Measurements from ENCODE around the gene LSM10. TPM values are rescaled to one million over a fixed set of nuclear protein-coding genes. Genes with fewer than 3 reads are reported as not detected.
A peak's percentile ranks its signal among the peaks of the same experiment; 100 is the strongest.

Gene LSM10
- total and polyA plus RNA-seq, 2 donors (not counting 3 experiments of a cell fraction or from before 2014, with no cell fraction given) = 38.2 to 76.9 TPM

GRCh38 chr1:36352910-36353878 lies 44.5 kb downstream of the LSM10 start:
- ChIA-PET POLR2A (interaction anchor here (1.2 to 1.5 kb wide), 2 partner anchors 14 to 33 kb away, joined by 3 to 6 read pairs; no protein-coding TSS in a partner anchor), CTCF (interaction anchor here (0.9 to 6.7 kb wide), 8 partner anchors 8 to 218 kb away, joined by 3 to 99 read pairs (median 6); partner anchors contain the start of gene TRAPPC3)
- FAIRE-seq (peak; percentile 54), DNase-seq (ENCODE audit: low read depth, low spot score) (peak; percentile 38)
- peak overlapping the region; percentile 89 for H3K27ac ChIP-seq (ENCODE audit: insufficient read depth, low read depth, low read length)
- peak overlapping the region; percentile 23 for H3K4me2 ChIP-seq (ENCODE audit: insufficient read depth, low read length)
- H3K4me3 ChIP-seq (replicated peaks in 1 of 3; ENCODE audit: insufficient read depth in 1 of 3, low read depth in 1 of 3, low read length in 3 of 3) = no peak overlapping the region
- H4K20me1 ChIP-seq (replicated peaks; ENCODE audit: control insufficient read depth, extremely low read depth, insufficient read depth, low read length) = no peaks in the 10 kb centered on the region
- dilution Hi-C loops (cut with MboI; ENCODE audit: extremely low pct_ligation_motif_present, low sequenced_read_pairs) (no loop called here), intact Hi-C loops (cut with micrococcal nuclease) (loop anchor here (1.0 kb wide), 1 partner anchor 16 kb away; no protein-coding TSS in a partner anchor)
- H2AFZ ChIP-seq (ENCODE audit: low read depth, low read length) = no peak overlapping the region
- BruUV-seq (replicated peaks) = no TSS peak
- H3K9me3 ChIP-seq (replicated peaks; ENCODE audit: control insufficient read depth, insufficient read depth, low read length) = no peaks in the 10 kb centered on the region
- peaks cover 4 to 27% of the 10 kb centered on the region in 2 experiments for H3K36me3 ChIP-seq (ENCODE audit: control insufficient read depth in 2 of 2, extremely low read depth in 1 of 2, insufficient read depth in 2 of 2, low read length in 2 of 2)
- no peaks in the 10 kb centered on the region for H3K27me3 ChIP-seq (ENCODE audit: control insufficient read depth in 2 of 2, insufficient read depth in 2 of 2, low read length in 2 of 2)
- H3K79me2 ChIP-seq (ENCODE audit: control insufficient read depth, insufficient read depth, low read length) = no peaks in the 10 kb centered on the region
- no peaks in the 10 kb centered on the region for H3K9me1 ChIP-seq (replicated peaks; ENCODE audit: control insufficient read depth, extremely low read depth, insufficient read depth, low read length)
- H3K4me1 ChIP-seq (ENCODE audit: control insufficient read depth, extremely low read depth, insufficient read depth, low read length) = peaks cover 49% of the 10 kb centered on the region
- peak overlapping the region; percentile 6 for H3K9ac ChIP-seq (replicated peaks; ENCODE audit: extremely low read depth, insufficient read depth, low read length)
- TF ChIP-seq FOS (IDR thresholded peaks at IDR 0.05; ENCODE audit: borderline replicate concordance, insufficient read depth, low read length) (peak; percentile 67), JUN (IDR thresholded peaks at IDR 0.05; ENCODE audit: borderline replicate concordance, insufficient read depth, insufficient read length, low read depth) (no peak)

- no peaks in the 10 kb centered on the region for H3K9me3 ChIP-seq (replicated peaks; ENCODE audit: control insufficient read depth, insufficient read depth, low read length)
- no peaks in the 10 kb centered on the region for H3K27me3 ChIP-seq (ENCODE audit: control insufficient read depth in 2 of 2, insufficient read depth in 2 of 2, low read length in 2 of 2)
- TF ChIP-seq JUN (IDR thresholded peaks at IDR 0.05; ENCODE audit: borderline replicate concordance, insufficient read depth, insufficient read length, low read depth) (peak; percentile 36), POLR2A (IDR thresholded peaks at IDR 0.05; ENCODE audit: low read depth, low read length) (peak; percentile 47), FOS (IDR thresholded peaks at IDR 0.05; ENCODE audit: borderline replicate concordance, insufficient read depth, low read length) (peak; percentile 53), CTCF (IDR thresholded peaks at IDR 0.05; ENCODE audit: extremely low read depth in 1 of 2, insufficient read depth in 1 of 2, low read depth in 1 of 2, low read length in 2 of 2) (peak in 1 of 2 donors; percentile 31), POLR2AphosphoS5 (IDR thresholded peaks at IDR 0.05; ENCODE audit: insufficient read depth, low read depth, low read length) (peak; percentile 93), MAX (IDR thresholded peaks at IDR 0.05; ENCODE audit: insufficient read depth, insufficient read length) (no peak), MYC (IDR thresholded peaks at IDR 0.05; ENCODE audit: low read depth, low read length) (no peak), EZH2 (IDR thresholded peaks at IDR 0.05; ENCODE audit: borderline replicate concordance, low read depth, low read length, severe bottlenecking) (no peak), GATA2 (IDR thresholded peaks at IDR 0.05; ENCODE audit: insufficient read depth, insufficient read length, low read depth, low read length) (peak; percentile 92)
- FAIRE-seq (peak; percentile 99), DNase-seq (ENCODE audit: low read depth, low spot score) (peak; percentile 68)
- peak overlapping the region; percentile 89 for H3K27ac ChIP-seq (ENCODE audit: insufficient read depth, low read depth, low read length)
- peaks cover 4 to 25% of the 10 kb centered on the region in 2 experiments for H3K36me3 ChIP-seq (ENCODE audit: control insufficient read depth in 2 of 2, extremely low read depth in 1 of 2, insufficient read depth in 2 of 2, low read length in 2 of 2)
- intact Hi-C loops (cut with micrococcal nuclease) (loop anchor here (1.0 kb wide), 1 partner anchor 17 kb away; no protein-coding TSS in a partner anchor), dilution Hi-C loops (cut with MboI; ENCODE audit: extremely low pct_ligation_motif_present, low sequenced_read_pairs) (no loop called here)
- no peaks in the 10 kb centered on the region for H3K79me2 ChIP-seq (ENCODE audit: control insufficient read depth, insufficient read depth, low read length)
- no peaks in the 10 kb centered on the region for H3K9me1 ChIP-seq (replicated peaks; ENCODE audit: control insufficient read depth, extremely low read depth, insufficient read depth, low read length)
- CTCF ChIA-PET = interaction anchor here (0.7 to 6.7 kb wide), 11 partner anchors 9 to 218 kb away, joined by 3 to 99 read pairs (median 5); partner anchors contain the start of gene TRAPPC3
- H3K4me3 ChIP-seq (replicated peaks in 1 of 3; ENCODE audit: insufficient read depth in 1 of 3, low read depth in 1 of 3, low read length in 3 of 3) = no peak overlapping the region
- no TSS peak for BruUV-seq (replicated peaks)
- POLR2A ChIA-PET = interaction anchor here (0.8 to 2.3 kb wide), 4 partner anchors 15 to 34 kb away, joined by 3 to 9 read pairs (median 4); no protein-coding TSS in a partner anchor
- peak overlapping the region; percentile 71 for H3K9ac ChIP-seq (replicated peaks; ENCODE audit: extremely low read depth, insufficient read depth, low read length)
- H3K4me2 ChIP-seq (ENCODE audit: insufficient read depth, low read length) = peak overlapping the region; percentile 23
- H2AFZ ChIP-seq (ENCODE audit: low read depth, low read length) = no peak overlapping the region
- no peaks in the 10 kb centered on the region for H4K20me1 ChIP-seq (replicated peaks; ENCODE audit: control insufficient read depth, extremely low read depth, insufficient read depth, low read length)
- H3K4me1 ChIP-seq (ENCODE audit: control insufficient read depth, extremely low read depth, insufficient read depth, low read length) = peaks cover 49% of the 10 kb centered on the region
Measured at GRCh38 chr1:36352125-36352909, 45.4 kb downstream of the LSM10 start.

Data from endothelial cell of umbilical vein (primary cell).